GM12801 (cell line): ENCODE data around the gene ABLIM3.

Experiments used
- TF ChIP-seq, protein P1 (sequence below): IDR thresholded peaks from one replicate; pipeline ENCODE4 v1.5.1; 2011; ENCODE audit warnings: control low read depth; ENCODE audit not compliant: insufficient read length; ENCODE audit errors: extremely low read depth

Gene ABLIM3

DNA sequence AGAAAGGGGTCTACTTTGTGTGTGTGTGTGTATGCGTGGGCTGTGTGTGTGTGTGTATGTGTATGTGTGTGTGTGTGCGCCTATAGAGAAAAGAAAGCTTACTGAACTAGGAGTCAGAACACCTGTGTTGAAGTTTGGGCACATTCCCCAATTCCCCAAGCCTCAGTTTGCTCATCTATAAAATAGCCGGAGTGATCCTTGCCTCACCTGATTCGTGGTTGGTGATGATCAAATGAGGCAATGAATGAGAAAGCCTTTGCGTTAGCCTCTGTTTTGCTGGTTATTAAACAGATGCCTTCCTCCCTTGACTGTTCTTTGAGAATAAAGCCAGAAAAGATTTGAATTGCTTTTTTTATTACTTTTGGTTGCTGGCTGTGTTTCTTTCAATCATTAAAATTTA is 20.6 kb downstream of the ABLIM3 start:
- TF ChIP-seq, protein P1, sequence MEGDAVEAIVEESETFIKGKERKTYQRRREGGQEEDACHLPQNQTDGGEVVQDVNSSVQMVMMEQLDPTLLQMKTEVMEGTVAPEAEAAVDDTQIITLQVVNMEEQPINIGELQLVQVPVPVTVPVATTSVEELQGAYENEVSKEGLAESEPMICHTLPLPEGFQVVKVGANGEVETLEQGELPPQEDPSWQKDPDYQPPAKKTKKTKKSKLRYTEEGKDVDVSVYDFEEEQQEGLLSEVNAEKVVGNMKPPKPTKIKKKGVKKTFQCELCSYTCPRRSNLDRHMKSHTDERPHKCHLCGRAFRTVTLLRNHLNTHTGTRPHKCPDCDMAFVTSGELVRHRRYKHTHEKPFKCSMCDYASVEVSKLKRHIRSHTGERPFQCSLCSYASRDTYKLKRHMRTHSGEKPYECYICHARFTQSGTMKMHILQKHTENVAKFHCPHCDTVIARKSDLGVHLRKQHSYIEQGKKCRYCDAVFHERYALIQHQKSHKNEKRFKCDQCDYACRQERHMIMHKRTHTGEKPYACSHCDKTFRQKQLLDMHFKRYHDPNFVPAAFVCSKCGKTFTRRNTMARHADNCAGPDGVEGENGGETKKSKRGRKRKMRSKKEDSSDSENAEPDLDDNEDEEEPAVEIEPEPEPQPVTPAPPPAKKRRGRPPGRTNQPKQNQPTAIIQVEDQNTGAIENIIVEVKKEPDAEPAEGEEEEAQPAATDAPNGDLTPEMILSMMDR = no peak

DNA sequence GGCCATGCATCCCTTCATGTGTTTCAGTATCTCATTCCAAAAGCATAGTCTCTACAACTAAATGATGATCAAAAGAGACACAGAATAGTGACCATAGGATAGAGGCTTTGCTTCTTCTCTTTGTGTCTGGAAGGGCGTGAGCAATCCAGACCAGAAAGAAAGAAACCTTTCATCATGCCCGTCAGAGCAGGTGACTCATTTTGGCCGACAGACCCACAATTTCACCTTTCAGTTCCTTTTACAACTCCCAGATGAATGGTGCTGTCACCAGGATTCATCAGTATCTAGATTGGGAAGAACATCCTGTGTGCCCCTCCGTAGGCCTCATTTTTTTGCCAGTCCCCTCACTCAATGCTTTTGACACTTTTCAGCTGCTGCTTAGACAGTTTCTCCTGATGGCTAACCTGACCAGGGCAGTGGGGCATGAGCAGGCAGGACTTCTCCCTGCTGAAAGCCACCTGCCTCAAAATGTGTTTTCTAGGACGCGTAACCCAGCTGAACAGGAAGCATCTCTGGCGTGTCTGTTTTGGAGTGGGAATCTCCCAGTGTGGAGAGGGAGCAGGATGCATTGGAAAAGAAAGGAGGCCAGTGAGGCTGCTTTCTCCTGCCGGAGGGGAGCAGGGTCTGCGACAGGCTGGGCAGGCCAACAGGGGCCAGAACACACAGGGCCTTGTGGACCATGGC is 21.2 kb downstream of the ABLIM3 start:
- TF ChIP-seq, protein P1 = no peak

DNA sequence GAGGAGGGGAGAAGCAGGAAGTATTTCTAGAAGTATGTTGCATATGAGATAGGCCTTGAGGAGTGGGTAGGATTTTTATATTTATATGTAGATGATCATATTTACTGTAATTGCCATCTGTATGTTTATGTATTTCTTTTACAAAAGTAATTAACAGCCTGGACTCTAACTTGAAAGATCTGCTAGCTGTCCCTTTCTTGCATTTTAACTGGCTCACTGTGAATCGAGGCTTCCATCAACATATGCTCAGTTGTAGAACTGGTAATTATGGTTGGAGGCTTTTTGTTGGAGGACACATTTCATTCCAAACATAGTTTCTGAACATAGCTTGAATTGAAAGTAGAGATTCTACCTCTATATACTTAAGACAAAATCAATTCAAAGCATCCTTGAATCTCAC is 23.4 kb downstream of the ABLIM3 start:
- TF ChIP-seq, protein P1 = no peak

DNA sequence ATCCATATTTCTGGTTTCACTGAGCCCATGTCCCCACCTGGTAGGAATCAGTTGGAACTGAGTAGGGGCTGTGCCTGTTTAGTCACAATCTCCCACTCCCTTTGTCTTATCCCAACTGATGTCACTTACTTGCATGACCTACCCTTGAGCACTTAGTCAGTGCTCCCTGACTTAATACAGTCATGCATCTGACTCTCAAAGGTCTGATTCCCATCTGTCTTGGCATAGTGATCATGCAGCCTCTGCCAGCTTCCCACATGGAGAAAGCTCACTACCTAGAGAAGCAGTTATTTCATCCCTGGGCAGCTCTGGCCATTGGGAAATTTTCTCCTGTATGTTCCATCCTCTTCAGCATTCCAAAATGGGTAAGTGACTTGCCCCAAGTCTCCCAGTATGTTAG is 24.8 kb downstream of the ABLIM3 start:
- TF ChIP-seq, protein P1 = no peak

DNA sequence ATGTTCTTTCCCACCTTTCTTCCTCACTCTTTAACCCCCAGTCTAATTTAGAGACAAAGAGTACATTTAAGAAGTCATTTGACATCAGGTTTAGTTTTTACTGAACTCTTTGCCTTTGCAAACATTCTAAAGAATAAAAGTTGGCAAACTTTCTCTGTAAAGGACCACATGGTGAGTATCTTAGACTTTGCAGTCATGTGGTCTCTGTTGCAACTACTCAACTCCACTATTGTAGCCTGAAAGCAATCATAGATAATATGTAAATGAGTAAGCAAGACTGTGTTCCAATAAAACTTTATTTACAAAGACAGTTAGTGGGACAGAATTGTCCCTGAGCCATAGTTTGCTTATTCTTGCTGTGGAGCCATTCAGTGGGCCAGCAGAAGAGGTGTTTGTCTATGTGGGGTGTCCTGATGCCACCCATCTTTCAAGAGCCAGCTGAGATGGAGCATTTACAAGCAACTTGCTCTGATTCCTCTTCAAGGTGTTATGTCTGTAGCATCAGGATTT is 25.4 kb downstream of the ABLIM3 start:
- TF ChIP-seq, protein P1 = no peak

DNA sequence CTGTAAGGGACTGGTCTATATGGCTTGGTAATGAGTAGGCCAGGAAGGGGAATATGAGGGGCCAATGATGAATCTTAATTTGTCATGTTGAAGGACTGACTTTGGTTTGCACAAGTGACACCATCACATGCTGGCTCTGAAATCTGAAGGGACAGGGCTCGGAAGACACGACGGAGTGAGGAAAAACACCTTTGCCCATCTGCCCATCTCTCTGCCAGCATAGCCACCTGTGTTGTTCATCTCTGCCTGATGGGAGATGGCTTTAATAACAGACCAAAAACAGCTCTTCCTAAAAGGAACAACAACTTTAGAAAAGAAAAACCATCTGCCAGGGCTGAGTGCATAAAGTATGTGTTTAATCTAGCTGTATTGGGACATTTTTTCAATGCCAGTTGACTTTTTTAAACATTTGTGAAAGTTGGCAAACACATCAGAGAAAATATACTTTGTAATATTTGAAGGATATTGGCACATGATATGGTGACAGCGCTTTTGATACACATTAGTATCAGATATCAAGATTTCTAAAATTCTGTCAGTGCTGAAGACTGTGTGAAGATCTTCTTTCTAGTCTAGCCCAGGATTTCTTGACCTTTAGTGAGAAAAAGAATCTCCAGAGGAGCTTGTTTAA is 27.1 kb downstream of the ABLIM3 start:
- TF ChIP-seq, protein P1 = no peak

DNA sequence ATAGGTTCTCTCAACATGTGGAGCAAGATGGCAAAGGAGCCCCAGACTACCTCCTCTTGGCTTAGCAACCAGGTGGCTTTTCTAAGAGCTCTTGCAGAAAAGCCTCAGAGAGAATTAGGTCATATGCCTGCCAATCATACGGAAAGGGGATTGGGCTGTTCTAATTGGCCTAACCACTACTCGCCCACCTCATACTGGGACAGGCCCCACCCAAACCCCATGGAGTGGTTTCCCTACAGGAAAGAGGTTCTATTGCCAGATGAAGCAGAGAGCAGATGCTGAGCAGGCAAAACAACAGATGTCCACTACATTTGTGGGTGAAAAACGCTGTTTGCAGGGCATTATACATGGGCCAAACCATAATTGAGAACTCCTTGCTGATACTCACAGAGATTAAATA is 29.0 kb downstream of the ABLIM3 start:
- TF ChIP-seq, protein P1 = no peak
